ENCODE data around the gene CAPS2.

CAPS2 gene

DNA sequence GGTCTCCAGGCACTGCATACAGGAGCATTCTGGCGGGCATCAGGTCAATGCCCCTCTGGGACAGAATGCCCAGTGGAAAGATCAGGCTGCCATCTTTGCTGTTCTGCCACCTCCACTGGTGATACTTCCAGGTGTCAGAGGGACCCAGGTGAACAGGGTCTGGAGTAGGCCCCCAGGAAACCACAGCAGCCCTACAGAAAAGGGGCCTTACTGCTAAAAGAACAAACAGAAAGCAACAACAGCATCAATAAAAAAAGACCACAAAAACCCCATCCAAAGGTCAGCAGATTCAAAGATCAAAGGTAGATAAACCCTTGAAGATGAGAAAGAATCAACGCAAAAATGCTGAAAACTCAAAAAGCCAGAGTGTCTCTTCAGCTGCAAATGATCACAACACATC lies 20.3 kb upstream of the CAPS2 start:
- TF ChIP-seq NFIC (IDR thresholded peaks at IDR 0.05) (no peak), TAF1 (IDR thresholded peaks at IDR 0.05; ENCODE audit: low read depth) (no peak), ZBTB7A (IDR thresholded peaks at IDR 0.05; ENCODE audit: low read depth) (no peak), CREB1 (IDR thresholded peaks at IDR 0.05; ENCODE audit: low read depth) (no peak), EGR1 (IDR thresholded peaks at IDR 0.05) (no peak), FOXM1 (IDR thresholded peaks at IDR 0.05; ENCODE audit: borderline replicate concordance, low read depth) (no peak), TCF12 (IDR thresholded peaks at IDR 0.05; ENCODE audit: low read depth) (no peak)
- TF ChIP-seq, protein P1, sequence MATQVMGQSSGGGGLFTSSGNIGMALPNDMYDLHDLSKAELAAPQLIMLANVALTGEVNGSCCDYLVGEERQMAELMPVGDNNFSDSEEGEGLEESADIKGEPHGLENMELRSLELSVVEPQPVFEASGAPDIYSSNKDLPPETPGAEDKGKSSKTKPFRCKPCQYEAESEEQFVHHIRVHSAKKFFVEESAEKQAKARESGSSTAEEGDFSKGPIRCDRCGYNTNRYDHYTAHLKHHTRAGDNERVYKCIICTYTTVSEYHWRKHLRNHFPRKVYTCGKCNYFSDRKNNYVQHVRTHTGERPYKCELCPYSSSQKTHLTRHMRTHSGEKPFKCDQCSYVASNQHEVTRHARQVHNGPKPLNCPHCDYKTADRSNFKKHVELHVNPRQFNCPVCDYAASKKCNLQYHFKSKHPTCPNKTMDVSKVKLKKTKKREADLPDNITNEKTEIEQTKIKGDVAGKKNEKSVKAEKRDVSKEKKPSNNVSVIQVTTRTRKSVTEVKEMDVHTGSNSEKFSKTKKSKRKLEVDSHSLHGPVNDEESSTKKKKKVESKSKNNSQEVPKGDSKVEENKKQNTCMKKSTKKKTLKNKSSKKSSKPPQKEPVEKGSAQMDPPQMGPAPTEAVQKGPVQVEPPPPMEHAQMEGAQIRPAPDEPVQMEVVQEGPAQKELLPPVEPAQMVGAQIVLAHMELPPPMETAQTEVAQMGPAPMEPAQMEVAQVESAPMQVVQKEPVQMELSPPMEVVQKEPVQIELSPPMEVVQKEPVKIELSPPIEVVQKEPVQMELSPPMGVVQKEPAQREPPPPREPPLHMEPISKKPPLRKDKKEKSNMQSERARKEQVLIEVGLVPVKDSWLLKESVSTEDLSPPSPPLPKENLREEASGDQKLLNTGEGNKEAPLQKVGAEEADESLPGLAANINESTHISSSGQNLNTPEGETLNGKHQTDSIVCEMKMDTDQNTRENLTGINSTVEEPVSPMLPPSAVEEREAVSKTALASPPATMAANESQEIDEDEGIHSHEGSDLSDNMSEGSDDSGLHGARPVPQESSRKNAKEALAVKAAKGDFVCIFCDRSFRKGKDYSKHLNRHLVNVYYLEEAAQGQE (IDR thresholded peaks at IDR 0.05; ENCODE audit: low read depth), result no peak

DNA sequence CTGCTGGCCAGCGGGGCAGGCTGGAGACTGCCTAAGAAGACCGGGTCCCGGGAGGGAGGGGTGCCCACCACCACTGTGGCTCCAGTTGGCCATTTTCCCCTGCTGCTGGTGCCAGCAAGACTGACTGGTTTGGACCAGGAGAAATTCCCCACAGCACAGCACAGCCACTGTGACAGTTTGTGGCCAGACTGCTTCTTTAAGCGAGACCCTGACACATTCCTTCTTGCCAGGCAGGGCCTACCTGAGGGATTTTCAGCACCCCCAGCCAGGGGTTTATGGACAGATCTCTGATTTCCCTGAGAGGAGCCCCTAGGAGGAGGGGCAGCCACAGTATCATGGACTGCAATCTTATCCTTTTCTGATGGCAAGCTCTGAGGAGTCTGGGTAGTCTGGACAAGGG lies 19.8 kb upstream of the CAPS2 start:
- TF ChIP-seq TEAD4 (IDR thresholded peaks at IDR 0.05) (no peak), EGR1 (IDR thresholded peaks at IDR 0.05) (no peak)

DNA sequence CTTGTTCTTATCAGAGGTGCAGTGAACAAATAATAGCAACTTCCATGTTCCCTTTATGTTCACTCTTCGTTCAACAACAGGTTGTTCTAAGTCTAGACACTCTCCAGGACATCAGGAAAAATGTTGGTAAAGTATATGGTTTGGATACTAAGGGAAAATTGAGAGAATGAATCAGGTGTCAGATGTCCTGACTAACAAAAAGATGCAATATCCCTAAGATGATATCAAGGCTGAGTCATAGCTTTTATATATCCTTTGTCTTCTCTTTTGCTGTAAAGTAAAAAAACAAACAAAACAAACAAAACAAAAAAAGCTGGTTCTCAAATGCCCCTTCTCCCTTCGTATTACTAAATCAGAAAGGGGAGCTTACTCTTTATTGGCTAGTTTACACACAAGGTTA lies 15.4 kb upstream of the CAPS2 start:
- TF ChIP-seq RAD21 (IDR thresholded peaks at IDR 0.05; ENCODE audit: low read depth) (no peak), CEBPB (IDR thresholded peaks at IDR 0.05) (no peak), TEAD4 (IDR thresholded peaks at IDR 0.05) (no peak), EGR1 (IDR thresholded peaks at IDR 0.05) (no peak), NFIC (IDR thresholded peaks at IDR 0.05) (no peak), TCF12 (IDR thresholded peaks at IDR 0.05; ENCODE audit: low read depth) (no peak), FOXM1 (IDR thresholded peaks at IDR 0.05; ENCODE audit: borderline replicate concordance, low read depth) (no peak)
- TF ChIP-seq, protein P1 (IDR thresholded peaks at IDR 0.05; ENCODE audit: low read depth), result no peak

DNA sequence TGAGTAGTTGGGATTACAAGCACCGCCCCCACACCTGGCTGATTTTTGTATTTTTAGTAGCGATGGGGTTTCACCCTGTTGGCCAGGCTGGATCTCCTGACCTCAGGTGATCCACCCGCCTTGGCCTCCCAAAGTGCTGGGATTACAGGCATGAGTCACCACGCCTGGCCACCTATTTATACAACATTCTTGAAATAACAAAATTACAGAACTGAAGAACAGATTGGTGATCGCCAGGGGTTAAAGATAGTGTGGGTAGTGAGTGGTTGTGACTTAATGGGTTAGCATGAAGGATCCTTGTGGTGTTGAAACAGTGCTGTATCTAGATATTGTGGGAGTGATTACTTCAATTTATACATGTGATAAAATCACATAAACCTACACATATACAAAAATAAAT lies 11.7 kb upstream of the CAPS2 start:
- TF ChIP-seq CREB1 (IDR thresholded peaks at IDR 0.05; ENCODE audit: low read depth) (no peak), YY1 (IDR thresholded peaks at IDR 0.05; ENCODE audit: low read depth) (no peak), TCF12 (IDR thresholded peaks at IDR 0.05; ENCODE audit: low read depth) (no peak), EP300 (IDR thresholded peaks at IDR 0.05; ENCODE audit: borderline replicate concordance) (no peak), ZBTB7A (IDR thresholded peaks at IDR 0.05; ENCODE audit: low read depth) (no peak), CEBPB (IDR thresholded peaks at IDR 0.05) (no peak), TAF1 (IDR thresholded peaks at IDR 0.05; ENCODE audit: low read depth) (no peak), RAD21 (IDR thresholded peaks at IDR 0.05; ENCODE audit: low read depth) (no peak), TEAD4 (IDR thresholded peaks at IDR 0.05) (no peak), EGR1 (IDR thresholded peaks at IDR 0.05) (no peak), NFIC (IDR thresholded peaks at IDR 0.05) (no peak), FOXM1 (IDR thresholded peaks at IDR 0.05; ENCODE audit: borderline replicate concordance, low read depth) (no peak)
- TF ChIP-seq, protein P2, sequence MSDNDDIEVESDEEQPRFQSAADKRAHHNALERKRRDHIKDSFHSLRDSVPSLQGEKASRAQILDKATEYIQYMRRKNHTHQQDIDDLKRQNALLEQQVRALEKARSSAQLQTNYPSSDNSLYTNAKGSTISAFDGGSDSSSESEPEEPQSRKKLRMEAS (IDR thresholded peaks at IDR 0.05), result no peak
- TF ChIP-seq, protein P3, sequence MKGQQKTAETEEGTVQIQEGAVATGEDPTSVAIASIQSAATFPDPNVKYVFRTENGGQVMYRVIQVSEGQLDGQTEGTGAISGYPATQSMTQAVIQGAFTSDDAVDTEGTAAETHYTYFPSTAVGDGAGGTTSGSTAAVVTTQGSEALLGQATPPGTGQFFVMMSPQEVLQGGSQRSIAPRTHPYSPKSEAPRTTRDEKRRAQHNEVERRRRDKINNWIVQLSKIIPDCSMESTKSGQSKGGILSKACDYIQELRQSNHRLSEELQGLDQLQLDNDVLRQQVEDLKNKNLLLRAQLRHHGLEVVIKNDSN (IDR thresholded peaks at IDR 0.05), result no peak
- TF ChIP-seq, protein P1 (IDR thresholded peaks at IDR 0.05; ENCODE audit: low read depth), result no peak

DNA sequence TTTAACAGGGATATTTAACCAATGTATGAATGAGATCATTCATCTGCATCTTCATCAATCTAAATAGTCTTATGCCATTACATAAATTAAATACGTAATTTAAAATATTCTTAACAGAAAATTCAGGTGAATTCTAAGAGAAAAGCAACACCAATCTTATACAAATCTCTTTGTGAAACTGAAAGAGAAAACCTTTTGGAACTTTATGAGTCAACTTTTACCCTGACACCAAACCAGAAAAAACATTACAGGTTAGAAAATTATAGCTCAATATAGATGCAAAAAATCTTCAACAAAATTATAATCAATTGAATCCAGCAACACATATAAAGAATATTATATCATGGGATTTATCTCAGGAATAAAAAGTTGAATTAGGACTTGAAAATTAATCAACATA lies 7.8 kb upstream of the CAPS2 start:
- TF ChIP-seq, protein P1 (IDR thresholded peaks at IDR 0.05; ENCODE audit: low read depth), result no peak
- no peak for TF ChIP-seq RAD21 (IDR thresholded peaks at IDR 0.05; ENCODE audit: low read depth)
- TF ChIP-seq TEAD4 (IDR thresholded peaks at IDR 0.05), result no peak
- no peak for TF ChIP-seq EGR1 (IDR thresholded peaks at IDR 0.05)
- no peak for TF ChIP-seq YY1 (IDR thresholded peaks at IDR 0.05; ENCODE audit: low read depth)
- TF ChIP-seq, protein P3 (IDR thresholded peaks at IDR 0.05), result no peak
- TF ChIP-seq TCF12 (IDR thresholded peaks at IDR 0.05; ENCODE audit: low read depth), result no peak
- TF ChIP-seq, protein P2 (IDR thresholded peaks at IDR 0.05), result no peak

All from Ishikawa (cell line).